ENCODE results near the gene SLC22A7. TPM values are rescaled to one million over a fixed set of nuclear protein-coding genes. Genes with fewer than 3 reads are reported as not detected.

Gene SLC22A7
- total RNA-seq, 1 donor from 2014 or later = not detected

DNA sequence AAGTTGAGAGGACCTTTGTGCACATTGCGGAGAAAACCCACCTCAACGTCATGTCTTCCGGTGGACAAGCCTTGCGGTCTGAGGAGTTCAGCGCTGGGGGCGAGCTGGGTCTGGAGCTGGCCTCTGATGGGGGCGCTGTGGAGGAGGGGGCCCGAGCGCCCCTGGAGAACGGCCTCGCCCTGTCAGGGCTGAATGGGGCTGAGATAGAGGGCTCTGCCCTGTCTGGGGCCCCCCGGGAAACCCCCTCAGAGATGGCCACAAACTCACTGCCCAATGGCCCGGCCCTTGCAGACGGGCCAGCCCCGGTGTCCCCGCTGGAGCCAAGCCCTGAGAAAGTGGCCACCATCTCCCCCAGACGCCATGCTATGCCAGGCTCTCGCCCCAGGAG is 14.6 kb upstream of the SLC22A7 start:
- no peak for DNase-seq (ENCODE audit: extremely low spot score, unreplicated experiment)
- Mint-ChIP-seq H3K27ac (no peak overlapping the region), H3K36me3 (no peaks in the 10 kb centered on the region), H3K27me3 (peaks cover 42% of the 10 kb centered on the region), H3K9me3 (no peaks in the 10 kb centered on the region), H3K4me1 (ENCODE audit: unreplicated experiment) (peaks cover 5% of the 10 kb centered on the region), H3K4me3 (no peak overlapping the region)
- TF ChIP-seq, protein P1, sequence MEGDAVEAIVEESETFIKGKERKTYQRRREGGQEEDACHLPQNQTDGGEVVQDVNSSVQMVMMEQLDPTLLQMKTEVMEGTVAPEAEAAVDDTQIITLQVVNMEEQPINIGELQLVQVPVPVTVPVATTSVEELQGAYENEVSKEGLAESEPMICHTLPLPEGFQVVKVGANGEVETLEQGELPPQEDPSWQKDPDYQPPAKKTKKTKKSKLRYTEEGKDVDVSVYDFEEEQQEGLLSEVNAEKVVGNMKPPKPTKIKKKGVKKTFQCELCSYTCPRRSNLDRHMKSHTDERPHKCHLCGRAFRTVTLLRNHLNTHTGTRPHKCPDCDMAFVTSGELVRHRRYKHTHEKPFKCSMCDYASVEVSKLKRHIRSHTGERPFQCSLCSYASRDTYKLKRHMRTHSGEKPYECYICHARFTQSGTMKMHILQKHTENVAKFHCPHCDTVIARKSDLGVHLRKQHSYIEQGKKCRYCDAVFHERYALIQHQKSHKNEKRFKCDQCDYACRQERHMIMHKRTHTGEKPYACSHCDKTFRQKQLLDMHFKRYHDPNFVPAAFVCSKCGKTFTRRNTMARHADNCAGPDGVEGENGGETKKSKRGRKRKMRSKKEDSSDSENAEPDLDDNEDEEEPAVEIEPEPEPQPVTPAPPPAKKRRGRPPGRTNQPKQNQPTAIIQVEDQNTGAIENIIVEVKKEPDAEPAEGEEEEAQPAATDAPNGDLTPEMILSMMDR (conservative IDR thresholded peaks at IDR 0.05) = no peak

DNA sequence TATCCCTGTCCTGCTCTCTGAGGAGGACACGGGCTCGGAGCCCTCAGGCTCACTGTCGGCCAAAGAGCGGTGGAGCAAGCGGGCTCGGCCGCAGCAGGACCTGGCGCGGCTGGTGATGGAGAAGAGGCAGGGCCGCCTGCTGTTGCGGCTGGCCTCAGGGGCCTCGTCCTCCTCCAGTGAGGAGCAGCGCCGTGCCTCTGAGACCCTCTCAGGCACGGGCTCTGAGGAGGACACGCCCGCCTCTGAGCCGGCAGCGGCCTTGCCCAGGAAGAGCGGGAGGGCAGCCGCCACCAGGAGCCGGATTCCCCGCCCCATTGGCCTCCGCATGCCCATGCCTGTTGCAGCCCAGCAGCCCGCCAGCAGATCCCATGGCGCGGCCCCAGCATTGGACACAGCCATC is 14.2 kb upstream of the SLC22A7 start:
- H3K9me3 Mint-ChIP-seq = no peaks in the 10 kb centered on the region
- peaks cover 41% of the 10 kb centered on the region for H3K27me3 Mint-ChIP-seq
- H3K4me1 Mint-ChIP-seq (ENCODE audit: unreplicated experiment) = peaks cover 3% of the 10 kb centered on the region
- no peak overlapping the region for H3K27ac Mint-ChIP-seq
- DNase-seq (ENCODE audit: extremely low spot score, unreplicated experiment) = no peak
- H3K36me3 Mint-ChIP-seq = no peaks in the 10 kb centered on the region
- H3K4me3 Mint-ChIP-seq = no peak overlapping the region
- TF ChIP-seq, protein P1 (conservative IDR thresholded peaks at IDR 0.05) = no peak

DNA sequence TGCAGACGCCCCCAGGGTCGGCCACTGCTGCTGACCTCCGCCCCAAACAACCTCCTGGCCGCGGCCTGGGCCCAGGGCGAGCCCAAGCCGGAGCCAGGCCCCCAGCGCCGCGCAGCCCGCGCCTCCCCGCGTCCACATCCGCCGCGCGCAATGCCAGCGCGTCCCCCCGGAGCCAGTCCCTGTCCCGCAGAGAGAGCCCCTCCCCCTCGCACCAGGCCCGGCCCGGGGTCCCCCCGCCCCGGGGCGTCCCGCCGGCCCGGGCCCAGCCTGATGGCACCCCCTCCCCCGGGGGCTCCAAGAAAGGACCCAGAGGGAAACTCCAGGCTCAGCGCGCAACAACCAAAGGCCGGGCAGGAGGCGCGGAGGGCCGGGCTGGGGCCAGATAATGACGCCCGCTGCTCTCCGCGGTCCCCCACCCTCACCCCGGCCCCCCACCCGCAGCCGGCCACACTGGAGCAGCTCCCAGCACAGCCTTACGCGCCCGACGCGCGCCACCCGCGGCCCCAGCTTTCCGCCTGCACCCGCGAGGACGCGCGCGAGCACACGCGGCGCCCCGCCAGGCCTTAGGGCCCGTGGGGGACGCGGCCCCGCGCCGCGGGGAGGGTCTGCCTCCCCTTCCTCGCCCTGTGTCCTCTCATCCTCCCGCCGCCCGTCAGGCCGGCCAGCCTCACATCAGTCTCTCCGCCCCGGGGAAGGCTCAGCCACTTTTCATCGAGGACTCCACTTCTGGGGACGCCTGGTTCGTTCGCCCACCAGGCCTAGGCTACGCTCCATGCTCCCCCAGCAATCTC is 12.9 kb upstream of the SLC22A7 start:
- H3K27ac Mint-ChIP-seq = no peak overlapping the region

DNA sequence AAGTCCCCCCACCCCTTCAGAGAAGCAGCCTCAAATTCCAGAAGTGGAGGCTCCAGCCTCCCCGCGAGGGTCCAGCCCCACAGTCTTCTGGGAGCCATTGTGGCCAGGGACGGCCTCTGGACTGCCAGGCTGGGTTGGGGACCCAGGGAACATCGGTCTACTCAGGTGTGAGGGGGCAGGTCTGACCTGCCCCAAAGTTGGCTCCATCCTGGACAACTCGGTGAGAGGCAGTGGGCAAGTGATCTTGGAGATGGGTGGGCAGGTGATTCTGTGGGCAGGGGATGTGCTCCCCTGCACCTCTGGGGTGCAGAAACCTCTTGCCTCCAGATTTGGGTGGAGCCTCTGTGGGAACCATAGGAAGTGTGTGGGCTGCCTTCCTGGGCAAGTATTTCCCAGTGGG is 12.2 kb upstream of the SLC22A7 start:
- no peak for DNase-seq (ENCODE audit: extremely low spot score, unreplicated experiment)
- Mint-ChIP-seq H3K4me3 (no peak overlapping the region), H3K27ac (no peak overlapping the region), H3K36me3 (no peaks in the 10 kb centered on the region), H3K27me3 (peaks cover 44% of the 10 kb centered on the region), H3K9me3 (no peaks in the 10 kb centered on the region), H3K4me1 (ENCODE audit: unreplicated experiment) (peaks cover 3% of the 10 kb centered on the region)
- TF ChIP-seq, protein P1 (conservative IDR thresholded peaks at IDR 0.05) = no peak

More for the DNA sequence above, 12.9 kb upstream of the SLC22A7 start:
- Mint-ChIP-seq H3K9me3 (no peaks in the 10 kb centered on the region), H3K27me3 (peaks cover 45% of the 10 kb centered on the region), H3K4me1 (ENCODE audit: unreplicated experiment) (peaks cover 3% of the 10 kb centered on the region), H3K4me3 (no peak overlapping the region), H3K36me3 (no peaks in the 10 kb centered on the region)
- DNase-seq (ENCODE audit: extremely low spot score, unreplicated experiment) = no peak
- TF ChIP-seq, protein P1 (conservative IDR thresholded peaks at IDR 0.05) = no peak

DNA sequence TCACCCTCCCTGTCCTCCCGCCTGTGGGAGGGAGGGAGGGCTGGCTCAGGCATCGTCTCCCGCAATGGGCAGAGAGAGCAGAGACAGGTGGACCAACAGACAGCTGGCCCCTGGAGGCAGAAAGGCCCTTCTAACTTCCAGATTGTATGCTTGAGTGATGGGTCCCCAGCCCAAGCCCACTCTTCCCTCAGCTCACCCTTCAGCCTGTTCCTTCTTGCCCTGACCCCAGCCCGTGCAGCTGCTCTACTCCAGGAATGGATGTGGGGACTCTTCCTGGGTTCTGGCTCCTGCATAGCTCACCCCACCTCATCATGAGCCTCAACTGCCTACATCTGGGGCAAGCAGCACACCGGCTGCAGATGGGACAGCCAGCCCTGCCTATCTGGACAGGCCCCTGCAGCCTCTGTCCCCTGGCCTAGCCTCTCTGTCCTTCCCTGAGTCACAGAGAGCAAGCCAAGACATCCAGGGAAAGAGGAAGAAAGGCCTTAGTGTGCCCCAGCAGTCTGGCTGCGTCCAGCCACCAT is 11.5 kb upstream of the SLC22A7 start:
- H3K4me3 Mint-ChIP-seq = no peak overlapping the region
- no peak for DNase-seq (ENCODE audit: extremely low spot score, unreplicated experiment)
- TF ChIP-seq, protein P1 (conservative IDR thresholded peaks at IDR 0.05) = no peak
- H3K27me3 Mint-ChIP-seq = peaks cover 40% of the 10 kb centered on the region
- H3K4me1 Mint-ChIP-seq (ENCODE audit: unreplicated experiment) = peaks cover 3% of the 10 kb centered on the region
- H3K27ac Mint-ChIP-seq = no peak overlapping the region
- no peaks in the 10 kb centered on the region for H3K36me3 Mint-ChIP-seq
- no peaks in the 10 kb centered on the region for H3K9me3 Mint-ChIP-seq

All from type B pancreatic cell (in vitro differentiated cells).